HepG2 (cell line): ENCODE data around the gene FGF14. TPM values are rescaled to one million over a fixed set of nuclear protein-coding genes. Genes with fewer than 3 reads are reported as not detected.

Experiments
- ATAC-seq: fragments of 200-7000 bp; cut with Tn5 transposase; 3 replicates; pipeline ENCODE4 v1.9.1; 2020; ENCODE audit warnings: mild to moderate bottlenecking, moderate library complexity
- BruUV-seq: library from RNA; stranded (reverse); fragments of 400-500 nt; replicated peaks from 2 replicates; lab custom pipeline; 2021; lab: Mats Ljungman, UMichigan
- CTCF ChIA-PET: fragments of 300-600 bp; formaldehyde crosslinking; extraction: SDS; loops from one replicate; lab custom pipeline; 2021; ENCODE audit warnings: low total read pairs, inconsistent platforms, low intra/inter-chr PET ratio; lab: Yijun Ruan, JAX
- POLR2A ChIA-PET: fragments of 350-600 bp; sonication (Branson Sonifier 250); formaldehyde crosslinking; loops from one replicate; lab custom pipeline; 2020; ENCODE audit warnings: antibody characterized with exemption, inconsistent platforms; lab: Yijun Ruan, JAX
- DNase-seq: peaks from one replicate; pipeline ENCODE4 v3.0.0-alpha.2; 2015; ENCODE audit warnings: low spot score
- FAIRE-seq: peaks from 3 replicates; lab custom pipeline; 2011; peaks lifted over from hg19 to GRCh38; lab: Jason Lieb, UNC
- H2AFZ ChIP-seq: one replicate; pipeline ENCODE4 v1.6.1; 2011; ENCODE audit warnings: low read length, inconsistent platforms
- H3K27ac ChIP-seq: fragments of 300-600 bp; 3 replicates; pipeline ENCODE4 v1.8.0; 2011; ENCODE audit warnings: mixed run types, mild to moderate bottlenecking, mixed read lengths, low read length, inconsistent platforms; ENCODE audit not compliant: insufficient read depth; ENCODE audit errors: extremely low read length
- H3K27me3 ChIP-seq, 2 experiments: fragments of 200-600 bp in 1 of 2; 2 replicates in 1 of 2; 3 replicates in 1 of 2; pipeline versions ENCODE4 v1.6.0 to v1.8.0; 2011; ENCODE audit warnings: low read length in 2 of 2, mild to moderate bottlenecking in 2 of 2, moderate library complexity in 2 of 2, inconsistent platforms in 1 of 2; ENCODE audit not compliant: insufficient read depth in 2 of 2, control insufficient read depth in 1 of 2
- H3K36me3 ChIP-seq, 2 experiments: fragments of 200-600 bp in 1 of 2; replicated peaks in 1 of 2; 2 replicates in 1 of 2; 3 replicates in 1 of 2; pipeline versions ENCODE4 v1.5.1 to v1.8.0; 2011; ENCODE audit warnings: low read length in 2 of 2, inconsistent platforms in 1 of 2; ENCODE audit not compliant: insufficient read depth in 2 of 2, control insufficient read depth in 1 of 2
- H3K4me1 ChIP-seq: 2 replicates; pipeline ENCODE4 v1.5.1; 2012; ENCODE audit warnings: low read length, inconsistent platforms; ENCODE audit not compliant: insufficient read depth
- H3K4me2 ChIP-seq: 2 replicates; pipeline ENCODE4 v1.6.0; 2011; ENCODE audit warnings: low read depth, low read length, inconsistent platforms
- H3K4me3 ChIP-seq, 3 experiments: fragments of 200-600 bp in 1 of 3; sonication (generic), shearing (Covaris generic) in 1 of 3; replicated peaks in 1 of 3; 2 replicates each; pipeline ENCODE4 v1.5.1; 2011 to 2016; ENCODE audit warnings: low read length in 3 of 3, inconsistent platforms in 2 of 3, low read depth in 2 of 3, mild to moderate bottlenecking in 2 of 3, control low read depth in 1 of 3, mixed read lengths in 1 of 3; ENCODE audit not compliant: insufficient read depth in 1 of 3
- H3K79me2 ChIP-seq: one replicate; pipeline ENCODE4 v1.6.1; 2011; ENCODE audit warnings: low read length, inconsistent platforms; ENCODE audit not compliant: insufficient read depth
- H3K9ac ChIP-seq: 2 replicates; pipeline ENCODE4 v1.6.0; 2011; ENCODE audit warnings: mild to moderate bottlenecking, low read depth, low read length, inconsistent platforms; ENCODE audit not compliant: insufficient read depth
- H3K9me3 ChIP-seq: 2 replicates; pipeline ENCODE4 v1.5.1; 2012; ENCODE audit warnings: mild to moderate bottlenecking, low read length
- H4K20me1 ChIP-seq: 2 replicates; pipeline ENCODE4 v1.6.0; 2011; ENCODE audit warnings: inconsistent platforms, mild to moderate bottlenecking, low read length, moderate library complexity; ENCODE audit not compliant: insufficient read depth
- ARNT ChIP-seq: fragments of 450-650 bp; IDR thresholded peaks from 2 replicates; pipeline ENCODE4 v1.6.1; 2017
- CSRNP1 ChIP-seq: sonication (generic); formaldehyde crosslinking; IDR thresholded peaks from 2 replicates; pipeline ENCODE4 v1.8.1; 2023; ENCODE audit warnings: mild to moderate bottlenecking, missing genetic modification reagents
- ESRRA ChIP-seq: sonication (generic); formaldehyde crosslinking; IDR thresholded peaks from 2 replicates; pipeline ENCODE4 v1.5.1; 2020; ENCODE audit warnings: mild to moderate bottlenecking, low read depth, missing genetic modification reagents
- GPN1 ChIP-seq: sonication (generic); formaldehyde crosslinking; IDR thresholded peaks from 2 replicates; pipeline ENCODE4 v1.5.1; 2020; ENCODE audit warnings: missing genetic modification reagents, borderline replicate concordance
- IKZF4 ChIP-seq: sonication (generic); formaldehyde crosslinking; IDR thresholded peaks from 2 replicates; pipeline ENCODE4 v1.5.1; 2020; ENCODE audit warnings: borderline replicate concordance, mild to moderate bottlenecking, low read depth, missing genetic modification reagents; ENCODE audit errors: not compliant biosample characterization
- MXI1 ChIP-seq: IDR thresholded peaks from 3 replicates; pipeline ENCODE4 v1.6.1; 2012; ENCODE audit warnings: low read depth, low read length, inconsistent platforms, borderline replicate concordance
- PAWR ChIP-seq: sonication (generic); formaldehyde crosslinking; IDR thresholded peaks from 2 replicates; pipeline ENCODE4 v1.4.0; 2020; ENCODE audit warnings: missing genetic modification reagents, mild to moderate bottlenecking, borderline replicate concordance
- ZBTB4 ChIP-seq: sonication (generic); formaldehyde crosslinking; IDR thresholded peaks from 2 replicates; pipeline ENCODE4 v1.4.0; 2020; ENCODE audit warnings: missing genetic modification reagents, mild to moderate bottlenecking, borderline replicate concordance
- ZNF570 ChIP-seq: sonication (generic); formaldehyde crosslinking; IDR thresholded peaks from 2 replicates; pipeline ENCODE4 v1.4.0; 2020; ENCODE audit warnings: mild to moderate bottlenecking, missing genetic modification reagents, borderline replicate concordance
- ZNF605 ChIP-seq: sonication (generic); formaldehyde crosslinking; IDR thresholded peaks from 2 replicates; pipeline ENCODE4 v1.8.0; 2022; ENCODE audit warnings: mild to moderate bottlenecking, missing genetic modification reagents
- ZNF616 ChIP-seq: sonication (generic); formaldehyde crosslinking; IDR thresholded peaks from 2 replicates; pipeline ENCODE4 v1.5.0; 2020; ENCODE audit warnings: low read depth, mild to moderate bottlenecking, missing genetic modification reagents
- WGBS: methylation state at CpG from one replicate; pipeline ENCODE4 v1.1.6; 2017; ENCODE audit warnings: low lambda C conversion rate; 5-methylcytosine and 5-hydroxymethylcytosine counted together
- in situ Hi-C: cut with HindIII; loops from 2 replicates; pipeline ENCODE4 v1.10.0; 2017; ENCODE audit warnings: low pct_unique_long_range_greater_than_20kb; ENCODE audit not compliant: extremely low pct_ligation_motif_present
- intact Hi-C: fragments of 100-400 bp; cut with micrococcal nuclease; formaldehyde crosslinking; loops from one replicate; pipeline ENCODE4 v1.10.0; 2022; ENCODE audit not compliant: unreplicated experiment
- polyA plus RNA-seq, 8 experiments: library from polyadenylated mRNA; depleted of rRNA in 3 of 8; stranded (reverse) in 7 of 8; unstranded in 1 of 8; fragments of >200 nt; fragmentation: Illumina TruSeq in 4 of 8; extraction: Trizol in 4 of 8; gene quantifications; 2 replicates each; pipeline versions ENCODE4 v1.2.1 to v1.2.3, GENCODE V29; 2011 to 2016; ENCODE audit warnings: low read depth in 4 of 8, missing spikeins in 1 of 8, mixed read lengths in 1 of 8; ENCODE audit not compliant: insufficient read depth in 1 of 8
- total RNA-seq, 5 experiments: library from RNA; depleted of rRNA; stranded (reverse); fragments of >200 nt; fragmentation: Illumina TruSeq; extraction: Trizol; gene quantifications; 2 replicates each; pipeline ENCODE4 v1.2.3, GENCODE V29; 2016; ENCODE audit warnings: low read depth in 1 of 5
- TF ChIP-seq, protein P1 (sequence below): sonication (generic); formaldehyde crosslinking; conservative IDR thresholded peaks from 2 replicates; pipeline ENCODE4 v1.5.0; 2020; ENCODE audit warnings: missing genetic modification reagents

The FGF14 gene
- total and polyA plus RNA-seq, 2 of the 13 experiments (the other 11 are each of a cell fraction or from before 2014, with no cell fraction given), result not detected

GRCh38 chr13:101915755-101916107 is 486.1 kb downstream of the FGF14 start:
- Histone ChIP-seq H4K20me1 (no peaks in the 10 kb centered on the region), H3K9me3 (no peaks in the 10 kb centered on the region), H3K4me1 (no peaks in the 10 kb centered on the region), H3K27ac (no peak overlapping the region), H3K27me3 (peaks cover 0 to 27% of the 10 kb centered on the region in 2 experiments; a peak in 4 of 5 replicates), H3K36me3 (no peaks in the 10 kb centered on the region), H2AFZ (no peak overlapping the region), H3K4me3 (no peak overlapping the region), H3K9ac (no peak overlapping the region), H3K4me2 (no peak overlapping the region), H3K79me2 (no peaks in the 10 kb centered on the region)
- ChIA-PET POLR2A (no interaction called here), CTCF (no interaction called here)
- FAIRE-seq, result no peak
- 8% methylated on average over 7 of the region's 13 CpGs for WGBS
- ATAC-seq, result peak; percentile 57
- in situ Hi-C loops, result no loop called here
- no TSS peak for BruUV-seq
- TF ChIP-seq PAWR (CRISPR knock-in tag) (no peak), ZNF616 (no peak)
- DNase-seq, result no peak
- intact Hi-C loops, result loop anchor here (5.0 kb wide), 1 partner anchor 403 kb away; no protein-coding TSS in a partner anchor

DNA sequence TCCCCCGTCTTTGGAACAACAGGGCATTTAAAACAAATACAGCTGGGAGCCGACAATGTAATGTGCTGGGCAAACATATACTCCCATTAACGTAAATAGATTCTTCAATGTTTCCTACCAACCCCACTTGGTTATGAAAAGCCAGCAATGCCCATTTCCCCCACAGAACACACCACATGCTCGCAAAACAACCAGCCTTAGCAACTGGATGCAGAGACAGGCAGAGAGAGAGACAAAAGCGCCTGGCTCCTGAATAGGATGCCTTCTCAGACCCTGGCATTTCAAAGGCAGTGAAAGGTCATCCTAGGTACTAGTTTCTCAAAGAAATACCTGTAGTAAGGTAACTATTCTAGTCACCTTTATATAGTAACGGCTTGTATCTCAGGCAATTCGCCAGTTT is 486.5 kb downstream of the FGF14 start:
- Histone ChIP-seq H3K27ac (no peak overlapping the region), H3K79me2 (no peaks in the 10 kb centered on the region), H3K4me3 (no peak overlapping the region), H2AFZ (no peak overlapping the region), H3K4me1 (no peaks in the 10 kb centered on the region), H4K20me1 (no peaks in the 10 kb centered on the region), H3K36me3 (no peaks in the 10 kb centered on the region), H3K4me2 (no peak overlapping the region), H3K27me3 (peaks cover 0 to 27% of the 10 kb centered on the region in 2 experiments; a peak in 4 of 5 replicates), H3K9ac (no peak overlapping the region), H3K9me3 (no peaks in the 10 kb centered on the region)
- CTCF ChIA-PET, result no interaction called here
- no peak for ATAC-seq
- POLR2A ChIA-PET, result no interaction called here
- WGBS, result 28% methylated on average over 7 of the region's 7 CpGs
- BruUV-seq, result no TSS peak
- intact Hi-C loops (loop anchor here (5.0 kb wide), 1 partner anchor 403 kb away; no protein-coding TSS in a partner anchor), in situ Hi-C loops (no loop called here)
- no peak for DNase-seq
- no peak for FAIRE-seq
- TF ChIP-seq ESRRA (CRISPR knock-in tag) (no peak), ZNF605 (CRISPR knock-in tag) (no peak), GPN1 (CRISPR knock-in tag) (no peak), ZNF570 (CRISPR knock-in tag) (no peak), ARNT (no peak), ZBTB4 (CRISPR knock-in tag) (no peak), CSRNP1 (CRISPR knock-in tag) (no peak), IKZF4 (CRISPR knock-in tag) (no peak), MXI1 (no peak)
- TF ChIP-seq, protein P1, sequence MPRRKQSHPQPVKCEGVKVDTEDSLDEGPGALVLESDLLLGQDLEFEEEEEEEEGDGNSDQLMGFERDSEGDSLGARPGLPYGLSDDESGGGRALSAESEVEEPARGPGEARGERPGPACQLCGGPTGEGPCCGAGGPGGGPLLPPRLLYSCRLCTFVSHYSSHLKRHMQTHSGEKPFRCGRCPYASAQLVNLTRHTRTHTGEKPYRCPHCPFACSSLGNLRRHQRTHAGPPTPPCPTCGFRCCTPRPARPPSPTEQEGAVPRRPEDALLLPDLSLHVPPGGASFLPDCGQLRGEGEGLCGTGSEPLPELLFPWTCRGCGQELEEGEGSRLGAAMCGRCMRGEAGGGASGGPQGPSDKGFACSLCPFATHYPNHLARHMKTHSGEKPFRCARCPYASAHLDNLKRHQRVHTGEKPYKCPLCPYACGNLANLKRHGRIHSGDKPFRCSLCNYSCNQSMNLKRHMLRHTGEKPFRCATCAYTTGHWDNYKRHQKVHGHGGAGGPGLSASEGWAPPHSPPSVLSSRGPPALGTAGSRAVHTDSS (CRISPR knock-in tag), result no peak
